NCI-H128 (cell line): Measurements from ENCODE around the gene ACVR1.
"Not testable (repeated sequence)": the region's sequence is repeated elsewhere in the genome, so short reads cannot be mapped to it uniquely, and the experiment has no call there.

Experiments
- DNase-seq: peaks from one replicate; lab custom pipeline; 2025; ENCODE audit not compliant: unreplicated experiment; lab: John Stamatoyannopoulos, UW

Gene ACVR1

GRCh38 chr2:157894694-157895435 lies 18.7 kb upstream of the ACVR1 start:
- DNase-seq = no peak

GRCh38 chr2:157893611-157894010 lies 17.5 kb upstream of the ACVR1 start:
- no peak for DNase-seq

GRCh38 chr2:157891643-157892041 lies 15.5 kb upstream of the ACVR1 start:
- DNase-seq = no peak

- DNase-seq = no peak
Measured at GRCh38 chr2:157890969-157891642, 15.0 kb upstream of the ACVR1 start.

- DNase-seq = no peak
Measured at GRCh38 chr2:157887946-157888345, 11.8 kb upstream of the ACVR1 start.

- DNase-seq = not testable (repeated sequence)
Measured at GRCh38 chr2:157884533-157884932, 8.4 kb upstream of the ACVR1 start.

GRCh38 chr2:157880927-157881326 lies 4.8 kb upstream of the ACVR1 start:
- DNase-seq = no peak

- DNase-seq = no peak
Measured at GRCh38 chr2:157877761-157878400, 1.8 kb upstream of the ACVR1 start.

GRCh38 chr2:157876786-157877138 lies 632 bp upstream of the ACVR1 start:
- DNase-seq = no peak

GRCh38 chr2:157875641-157876065 lies 477 bp downstream of the ACVR1 start:
- no peak for DNase-seq

- no peak for DNase-seq
Measured at GRCh38 chr2:157874997-157875640, 1.0 kb downstream of the ACVR1 start.

GRCh38 chr2:157874348-157874747 lies 1.8 kb downstream of the ACVR1 start:
- no peak for DNase-seq

GRCh38 chr2:157872791-157873190 lies 3.3 kb downstream of the ACVR1 start:
- DNase-seq = no peak

- no peak for DNase-seq
Measured at GRCh38 chr2:157871415-157871814, 4.7 kb downstream of the ACVR1 start.

- DNase-seq = no peak
Measured at GRCh38 chr2:157868993-157869392, 7.1 kb downstream of the ACVR1 start.

- no peak for DNase-seq
Measured at GRCh38 chr2:157867703-157868102, 8.4 kb downstream of the ACVR1 start.

GRCh38 chr2:157866666-157867642 lies 9.2 kb downstream of the ACVR1 start:
- DNase-seq = no peak

GRCh38 chr2:157866202-157866601 lies 9.9 kb downstream of the ACVR1 start:
- DNase-seq = no peak

GRCh38 chr2:157864857-157865430 lies 11.2 kb downstream of the ACVR1 start:
- no peak for DNase-seq

- DNase-seq = no peak
Measured at GRCh38 chr2:157858846-157859245, 17.3 kb downstream of the ACVR1 start.
